ENCODE data around the gene CD63.

Gene CD63

DNA sequence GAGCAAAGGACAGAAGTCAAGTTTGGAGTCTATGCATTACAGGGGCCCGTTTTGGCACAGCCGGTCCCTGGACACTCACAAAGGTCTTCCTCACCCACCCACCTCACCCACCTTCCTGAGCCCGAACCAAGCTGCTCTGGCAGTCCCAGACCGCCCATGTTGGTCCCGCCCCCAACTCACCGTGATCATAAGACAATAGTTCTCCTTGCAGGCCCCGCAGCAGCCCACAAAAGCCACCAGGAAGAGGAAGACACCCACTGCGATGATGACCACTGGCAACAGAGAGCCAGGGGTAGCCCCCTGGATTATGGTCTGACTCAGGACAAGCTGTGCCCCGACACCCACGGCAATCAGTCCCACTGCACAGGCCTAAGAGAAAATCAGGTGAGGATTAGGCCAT lies 1.8 kb downstream of the CD63 start:
- Histone ChIP-seq H3K27ac (peak overlapping the region; percentile 99), H3K4me3 (ENCODE audit: low read depth, low read length) (peak overlapping the region; percentile 94), H3K27me3 (replicated peaks) (no peaks in the 10 kb centered on the region), H3K36me3 (replicated peaks) (peaks cover 46% of the 10 kb centered on the region)
- TF ChIP-seq CTCF (IDR thresholded peaks at IDR 0.05; ENCODE audit: low read depth, low read length, missing control alignments): no peak
- in situ Hi-C loops (cut with HindIII; ENCODE audit: low pct_ligation_motif_present, low sequenced_read_pairs): no loop called here
- DNase-seq: no peak

DNA sequence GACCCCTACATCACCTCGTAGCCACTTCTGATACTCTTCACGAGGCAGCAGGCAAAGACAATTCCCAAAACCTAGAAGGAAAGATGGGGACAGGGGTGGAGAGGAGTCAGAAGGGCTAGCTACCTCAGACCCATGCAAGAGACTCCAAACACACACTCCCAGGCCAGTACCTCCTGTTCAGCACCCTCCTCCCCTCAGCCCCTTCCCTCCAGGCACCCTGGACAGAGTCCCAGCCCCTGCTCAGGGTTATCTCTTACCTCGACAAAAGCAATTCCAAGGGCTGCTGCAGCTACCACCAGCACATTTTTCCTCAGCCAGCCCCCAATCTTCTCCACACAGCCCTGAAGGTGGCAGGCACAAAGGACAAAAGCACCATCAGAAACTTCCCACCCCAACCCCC lies 3.3 kb downstream of the CD63 start:
- no peak for TF ChIP-seq CTCF (IDR thresholded peaks at IDR 0.05; ENCODE audit: low read depth, low read length, missing control alignments)
- Histone ChIP-seq H3K27ac (no peak overlapping the region), H3K27me3 (replicated peaks) (no peaks in the 10 kb centered on the region), H3K36me3 (replicated peaks) (peaks cover 46% of the 10 kb centered on the region), H3K4me3 (ENCODE audit: low read depth, low read length) (no peak overlapping the region)
- DNase-seq: no peak
- in situ Hi-C loops (cut with HindIII; ENCODE audit: low pct_ligation_motif_present, low sequenced_read_pairs): no loop called here

DNA sequence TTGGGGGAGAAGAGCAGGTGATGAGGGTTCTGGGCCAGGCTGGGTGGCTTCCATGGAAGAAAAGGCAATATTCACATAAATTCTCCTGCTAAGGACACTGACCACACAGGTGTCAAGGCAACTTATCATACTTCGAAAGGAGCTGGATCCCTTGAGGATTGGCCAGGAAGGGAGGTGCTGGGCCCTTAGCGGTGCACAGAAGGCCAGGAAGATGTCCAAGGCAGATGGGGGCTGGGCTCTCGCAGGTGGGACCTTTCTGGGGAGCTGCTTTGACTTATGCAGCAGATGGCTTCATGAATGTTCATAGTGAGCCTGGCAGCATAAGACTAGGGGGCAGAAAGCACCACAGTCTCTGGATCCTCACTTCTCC lies 3.9 kb downstream of the CD63 start:
- peaks cover 46% of the 10 kb centered on the region for H3K36me3 ChIP-seq (replicated peaks)
- no peaks in the 10 kb centered on the region for H3K27me3 ChIP-seq (replicated peaks)
- no peak for DNase-seq
- TF ChIP-seq CTCF (IDR thresholded peaks at IDR 0.05; ENCODE audit: low read depth, low read length, missing control alignments): no peak
- H3K4me3 ChIP-seq (ENCODE audit: low read depth, low read length): no peak overlapping the region
- in situ Hi-C loops (cut with HindIII; ENCODE audit: low pct_ligation_motif_present, low sequenced_read_pairs): no loop called here
- no peak overlapping the region for H3K27ac ChIP-seq

- in situ Hi-C loops (cut with HindIII; ENCODE audit: low pct_ligation_motif_present, low sequenced_read_pairs): no loop called here
- Histone ChIP-seq H3K27me3 (replicated peaks) (no peaks in the 10 kb centered on the region), H3K36me3 (replicated peaks) (peaks cover 46% of the 10 kb centered on the region), H3K4me3 (ENCODE audit: low read depth, low read length) (no peak overlapping the region), H3K27ac (no peak overlapping the region)
- peak; percentile 72 for DNase-seq
- peak; percentile 83 for TF ChIP-seq CTCF (IDR thresholded peaks at IDR 0.05; ENCODE audit: low read depth, low read length, missing control alignments)
These were observed 4.4 kb downstream of the CD63 start for GRCh38 chr12:55724226-55724939.

- in situ Hi-C loops (cut with HindIII; ENCODE audit: low pct_ligation_motif_present, low sequenced_read_pairs): no loop called here
- DNase-seq: no peak
- H3K27me3 ChIP-seq (replicated peaks): no peaks in the 10 kb centered on the region
- peaks cover 46% of the 10 kb centered on the region for H3K36me3 ChIP-seq (replicated peaks)
- no peak overlapping the region for H3K4me3 ChIP-seq (ENCODE audit: low read depth, low read length)
- no peak overlapping the region for H3K27ac ChIP-seq
- TF ChIP-seq CTCF (IDR thresholded peaks at IDR 0.05; ENCODE audit: low read depth, low read length, missing control alignments): no peak
These were observed 5.1 kb downstream of the CD63 start for GRCh38 chr12:55723516-55724225.
